Posterior vena cava (tissue), 2 donors: ENCODE results near the gene TDRD1. TPM values are rescaled to one million over a fixed set of nuclear protein-coding genes. Genes with fewer than 3 reads are reported as not detected.
A peak's percentile ranks its signal among the peaks of the same experiment; 100 is the strongest.

Source experiments
- DNase-seq: peaks from one replicate; pipeline ENCODE4 v3.0.0-alpha.2; 2020; ENCODE audit warnings: low spot score
- intact Hi-C, 2 donors: fragments of 100-400 bp; cut with DNase I; formaldehyde crosslinking; loops; one replicate each; pipeline versions ENCODE4 v1.14.1 to v1.14.2; 2022 to 2023
- total RNA-seq, 2 donors: library from RNA; stranded (reverse); fragmentation: NEBNext Ultra II Directional; extraction: Animal tissue kit (Norgen Biotek cat#: 25700); gene quantifications; one replicate each; pipeline ENCODE4 v1.2.1, GENCODE V29; 2021
- donor health status: DM: yes; HTN: yes; CAD: no.
- donor health status: DM: yes; HTN: yes; CAD: no.

Gene TDRD1
- total RNA-seq, 2 donors from 2014 or later, result 0.48 to 0.69 TPM

- intact Hi-C loops, result no loop called here
- no peak for DNase-seq
Measured at GRCh38 chr10:114256008-114256765, 77.0 kb downstream of the TDRD1 start.

- intact Hi-C loops, result no loop called here
- no peak for DNase-seq
Measured at GRCh38 chr10:114256822-114257221, 77.7 kb downstream of the TDRD1 start.

- intact Hi-C loops, result no loop called here
- no peak for DNase-seq
Measured at GRCh38 chr10:114257498-114257897, 78.3 kb downstream of the TDRD1 start.

- DNase-seq, result no peak
Measured at GRCh38 chr10:114258274-114258840, 79.2 kb downstream of the TDRD1 start.

GRCh38 chr10:114259824-114260223 lies 80.7 kb downstream of the TDRD1 start:
- intact Hi-C loops, result no loop called here
- peak; percentile 90 for DNase-seq

More at GRCh38 chr10:114258274-114258840, 79.2 kb downstream of the TDRD1 start:
- intact Hi-C loops, result no loop called here

GRCh38 chr10:114260366-114260765 lies 81.2 kb downstream of the TDRD1 start:
- intact Hi-C loops, result no loop called here

GRCh38 chr10:114261076-114261475 lies 81.9 kb downstream of the TDRD1 start:
- intact Hi-C loops, result no loop called here
- no peak for DNase-seq

More at GRCh38 chr10:114260366-114260765, 81.2 kb downstream of the TDRD1 start:
- no peak for DNase-seq

- intact Hi-C loops, result no loop called here
- peak; percentile 12 for DNase-seq
Measured at GRCh38 chr10:114262496-114262895, 83.3 kb downstream of the TDRD1 start.

- DNase-seq, result peak; percentile 72
- intact Hi-C loops, result no loop called here
Measured at GRCh38 chr10:114265392-114266053, 86.4 kb downstream of the TDRD1 start.

GRCh38 chr10:114266521-114266920 lies 87.4 kb downstream of the TDRD1 start:
- DNase-seq, result peak; percentile 72
- intact Hi-C loops, result no loop called here

GRCh38 chr10:114271075-114271778 lies 92.1 kb downstream of the TDRD1 start:
- peak; percentile 10 for DNase-seq
- intact Hi-C loops, result no loop called here

GRCh38 chr10:114271779-114272167 lies 92.6 kb downstream of the TDRD1 start:
- DNase-seq, result peak; percentile 73
- intact Hi-C loops, result no loop called here

GRCh38 chr10:114272696-114273095 lies 93.5 kb downstream of the TDRD1 start:
- intact Hi-C loops, result no loop called here
- peak; percentile 34 for DNase-seq

- intact Hi-C loops, result no loop called here
- DNase-seq, result peak; percentile 22
Measured at GRCh38 chr10:114273910-114274309, 94.8 kb downstream of the TDRD1 start.

- peak; percentile 58 for DNase-seq
- intact Hi-C loops, result no loop called here
Measured at GRCh38 chr10:114274616-114275453, 95.7 kb downstream of the TDRD1 start.

GRCh38 chr10:114276066-114276465 lies 96.9 kb downstream of the TDRD1 start:
- peak; percentile 25 for DNase-seq
- intact Hi-C loops, result no loop called here

- intact Hi-C loops, result no loop called here
- DNase-seq, result peak; percentile 62
Measured at GRCh38 chr10:114276671-114277070, 97.5 kb downstream of the TDRD1 start.

- peak; percentile 62 for DNase-seq
- intact Hi-C loops, result loop anchor here in 1 of 2 donors (2.0 kb wide), 1 partner anchor 34 kb away; no protein-coding TSS in a partner anchor
Measured at GRCh38 chr10:114278140-114278883, 99.2 kb downstream of the TDRD1 start.
